GM19395 (cell line): ENCODE data around the gene ADAM12.
"Not testable (repeated sequence)": the region's sequence is repeated elsewhere in the genome, so short reads cannot be mapped to it uniquely, and the experiment has no call there.

Experiments used
- ATAC-seq: cut with Tn5 transposase; IDR thresholded peaks from one replicate; pipeline ENCODE4 v1.9.1; 2021; ENCODE audit warnings: mild to moderate bottlenecking, moderate library complexity; ENCODE audit not compliant: unreplicated experiment

The ADAM12 gene

GRCh38 chr10:125997586-125997985, 390.7 kb downstream of the ADAM12 start:
- no peak for ATAC-seq

DNA sequence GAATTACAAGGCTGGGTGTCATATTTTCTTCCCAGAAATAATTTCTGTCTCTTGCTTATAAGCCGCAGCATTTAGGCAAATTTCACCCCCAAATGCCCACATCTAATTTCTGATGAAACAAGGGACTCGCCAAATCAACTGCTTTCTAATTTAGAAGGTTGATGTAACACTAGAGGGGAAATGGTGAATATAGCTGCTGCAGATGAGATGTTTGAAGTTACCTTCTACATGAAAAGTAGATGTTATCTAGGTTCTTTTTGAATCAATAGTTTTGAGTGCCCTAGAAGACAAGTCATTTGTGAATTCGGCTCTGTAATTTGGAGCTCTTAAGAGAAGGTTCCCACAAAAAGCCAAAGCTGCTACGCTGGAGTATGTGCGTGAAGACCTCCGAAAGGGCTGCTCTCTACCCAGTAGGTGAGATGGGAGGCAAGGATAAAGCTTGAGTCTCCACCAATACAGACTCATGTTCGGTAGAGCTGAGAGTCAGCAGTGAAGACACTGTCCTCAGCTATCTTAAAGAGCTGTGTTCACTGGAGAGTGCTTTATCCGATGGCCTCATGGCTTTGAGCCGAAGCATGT, 392.5 kb downstream of the ADAM12 start:
- ATAC-seq, result no peak

GRCh38 chr10:125994601-125995000, 393.7 kb downstream of the ADAM12 start:
- no peak for ATAC-seq

- ATAC-seq, result no peak
These were observed 396.0 kb downstream of the ADAM12 start for GRCh38 chr10:125992254-125992653.

GRCh38 chr10:125991392-125991791, 396.9 kb downstream of the ADAM12 start:
- no peak for ATAC-seq

DNA sequence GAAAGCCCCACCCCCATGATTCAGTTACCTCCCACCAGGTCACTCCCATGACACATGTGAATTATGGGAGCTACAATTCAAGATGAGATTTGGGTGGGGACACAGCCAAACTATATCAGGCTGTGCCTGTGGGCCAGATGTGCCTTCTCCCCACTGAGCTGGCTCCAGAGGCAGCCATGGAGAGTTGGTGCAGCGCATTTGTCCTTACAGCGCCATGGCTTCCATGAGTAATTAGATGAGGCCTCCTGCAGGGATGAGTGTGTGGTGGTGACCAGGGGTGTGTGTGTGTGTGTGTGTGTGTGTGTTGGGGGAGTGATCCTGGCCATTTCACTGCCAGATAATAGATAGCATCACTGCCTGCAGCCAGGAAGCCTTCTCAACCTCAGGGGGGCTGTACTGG, 397.3 kb downstream of the ADAM12 start:
- no peak for ATAC-seq

GRCh38 chr10:125989791-125990190, 398.5 kb downstream of the ADAM12 start:
- ATAC-seq, result no peak

DNA sequence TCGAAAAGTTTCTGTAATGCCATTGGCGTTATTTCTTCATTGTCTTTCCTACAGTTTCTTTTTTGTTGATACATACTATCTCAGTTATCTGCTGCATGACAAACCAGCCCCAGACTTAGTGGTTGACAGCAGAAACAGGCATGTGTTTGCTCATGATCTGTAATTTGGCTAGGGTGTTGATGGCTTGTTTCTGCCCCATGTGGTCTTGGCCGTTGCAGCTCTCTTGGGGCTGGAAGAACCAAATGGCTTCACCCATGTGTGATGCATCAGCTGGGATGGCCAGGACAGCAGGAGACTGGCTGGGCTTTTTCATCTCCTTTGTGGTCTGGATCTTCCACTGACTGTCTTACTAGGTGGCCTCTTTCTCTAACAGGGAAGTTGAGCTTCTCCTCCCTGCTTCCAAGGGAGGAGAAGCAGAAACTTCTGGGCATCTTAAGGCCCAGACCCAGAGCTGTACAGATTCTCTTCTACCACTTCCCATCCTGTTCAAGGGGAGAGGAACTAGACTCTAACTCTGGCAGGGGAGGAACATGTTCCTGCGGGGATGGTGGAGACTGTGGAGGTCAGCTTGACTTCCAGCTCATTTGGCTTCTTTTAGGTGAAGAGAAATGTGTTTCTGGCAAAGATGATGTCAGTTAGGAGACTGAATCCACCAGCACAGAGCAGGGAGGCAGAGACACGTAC, 402.6 kb downstream of the ADAM12 start:
- no peak for ATAC-seq

DNA sequence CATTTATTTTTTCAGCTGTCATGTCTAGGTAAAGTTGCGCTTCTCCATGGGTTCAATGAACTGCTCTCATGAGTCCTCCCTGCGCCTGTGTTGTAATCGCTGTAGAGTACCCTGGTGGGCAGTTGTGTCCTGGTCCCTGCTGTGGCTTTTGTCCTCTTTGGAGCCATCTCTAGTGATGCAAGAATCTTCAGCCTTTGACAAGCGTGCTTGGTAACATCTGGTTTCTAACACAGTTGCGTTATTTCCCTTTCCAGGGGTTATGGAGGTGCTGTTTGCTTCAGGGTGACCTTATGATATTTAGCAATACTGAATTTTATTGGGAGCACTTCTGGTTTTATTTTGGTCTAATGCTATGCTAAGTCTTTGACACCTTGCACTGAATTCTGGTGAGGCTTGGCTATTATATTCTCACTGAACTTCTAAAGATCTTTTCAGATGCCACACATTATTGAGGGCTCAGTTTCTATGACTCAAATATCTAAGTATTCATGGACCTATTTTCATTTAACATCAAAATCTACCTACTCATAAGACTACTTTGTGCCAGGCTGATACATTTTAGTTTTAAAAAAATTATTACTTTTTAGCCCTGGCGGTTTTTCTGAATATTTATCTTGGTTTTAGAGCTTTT, 403.3 kb downstream of the ADAM12 start:
- no peak for ATAC-seq

- no peak for ATAC-seq
These were observed 403.9 kb downstream of the ADAM12 start for GRCh38 chr10:125984346-125984745.

DNA sequence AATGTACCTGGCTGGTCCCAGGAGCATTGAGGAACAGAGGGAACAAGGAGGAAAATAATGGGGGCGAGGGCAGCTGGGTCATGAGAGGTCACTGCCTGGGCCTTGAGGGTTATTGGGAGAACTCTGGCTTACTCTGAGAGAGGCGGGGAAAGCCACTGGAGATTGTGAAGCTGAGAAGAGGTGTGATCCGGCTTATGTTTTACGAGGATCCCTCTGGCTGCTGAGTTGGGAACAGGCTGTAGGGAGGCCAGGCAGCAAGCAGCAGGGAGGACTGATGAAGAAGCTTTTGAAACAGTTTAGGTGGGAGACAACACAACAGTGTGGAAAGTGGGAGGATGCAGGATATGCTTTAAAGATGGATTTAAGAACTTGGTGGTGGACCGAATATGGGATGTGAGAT, 404.6 kb downstream of the ADAM12 start:
- ATAC-seq, result no peak

DNA sequence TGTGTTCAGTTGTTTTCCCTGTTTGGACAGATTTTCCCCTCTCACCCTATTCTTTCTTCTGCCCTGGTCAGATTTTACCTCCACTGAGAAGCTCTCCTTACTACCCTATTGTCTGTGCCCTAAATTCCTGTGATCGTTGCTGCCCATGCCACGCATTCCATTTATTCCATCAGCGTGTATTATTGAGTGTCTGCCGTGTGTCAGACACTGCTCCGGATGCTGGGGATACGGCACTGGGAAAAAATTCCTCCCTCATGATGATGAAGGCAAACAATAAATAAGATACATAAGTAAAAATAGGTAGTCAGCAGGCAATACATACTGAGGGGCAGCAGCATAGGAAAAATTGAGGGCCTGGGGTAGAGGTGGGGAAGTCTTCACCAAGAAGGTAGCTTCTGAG, 405.1 kb downstream of the ADAM12 start:
- ATAC-seq, result no peak

DNA sequence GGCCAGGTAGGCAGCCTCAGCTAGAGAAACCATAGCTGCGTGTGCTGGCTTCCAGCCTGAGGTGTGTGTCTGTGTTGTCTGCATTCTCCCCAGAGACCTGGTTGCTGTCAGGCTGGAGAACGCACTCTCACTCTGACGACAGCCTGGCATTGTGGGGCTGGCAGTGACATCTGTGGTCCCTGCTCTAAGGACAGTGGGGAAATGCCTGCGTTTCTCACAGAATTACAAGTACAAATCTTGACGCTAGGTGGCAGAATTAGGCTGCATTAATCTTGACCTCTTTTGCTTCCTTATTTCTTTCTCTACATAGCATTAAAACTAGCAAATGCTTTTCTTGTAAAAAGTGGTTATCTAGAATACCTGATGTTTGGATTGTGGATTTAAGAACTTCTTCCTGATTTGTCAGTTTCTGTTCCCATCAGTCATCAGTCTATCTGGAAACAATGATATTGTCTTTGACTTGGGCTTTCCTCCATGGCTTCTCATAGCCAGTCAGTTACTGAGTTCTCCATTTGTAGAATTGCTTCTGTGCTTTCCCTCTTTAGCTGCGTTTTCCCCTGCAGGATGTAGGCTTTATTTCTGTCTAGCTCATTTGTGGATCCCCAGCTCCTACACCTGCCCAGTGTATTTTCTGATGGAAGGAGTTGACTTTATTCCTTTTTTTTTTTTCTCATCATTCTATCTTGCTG, 405.9 kb downstream of the ADAM12 start:
- ATAC-seq, result peak; percentile 88

DNA sequence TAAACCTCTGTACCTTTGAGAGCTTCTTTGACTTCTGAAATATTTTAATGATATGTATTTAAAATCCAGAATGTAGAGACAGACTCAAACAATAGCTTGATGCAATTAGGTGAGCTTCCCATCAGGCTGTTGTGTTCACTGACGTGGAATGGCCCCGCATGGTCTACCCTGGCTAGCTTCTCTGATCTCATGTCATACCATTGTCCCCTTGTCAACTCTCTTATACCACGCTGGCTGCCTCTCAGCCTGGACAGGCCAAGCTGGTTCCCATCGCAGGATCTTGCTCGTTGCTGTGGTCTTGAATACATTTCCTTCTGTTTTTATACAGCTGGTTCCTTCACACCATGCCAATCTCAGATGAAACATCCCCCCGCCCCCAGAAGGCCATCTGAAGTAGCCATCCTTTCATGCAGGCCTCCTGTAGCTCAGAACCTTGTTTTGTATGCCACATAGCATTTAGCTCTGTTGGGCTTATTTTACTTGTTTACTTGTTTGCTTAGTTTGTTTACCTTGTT, 407.7 kb downstream of the ADAM12 start:
- ATAC-seq, result no peak

GRCh38 chr10:125979976-125980375, 408.3 kb downstream of the ADAM12 start:
- ATAC-seq, result no peak

DNA sequence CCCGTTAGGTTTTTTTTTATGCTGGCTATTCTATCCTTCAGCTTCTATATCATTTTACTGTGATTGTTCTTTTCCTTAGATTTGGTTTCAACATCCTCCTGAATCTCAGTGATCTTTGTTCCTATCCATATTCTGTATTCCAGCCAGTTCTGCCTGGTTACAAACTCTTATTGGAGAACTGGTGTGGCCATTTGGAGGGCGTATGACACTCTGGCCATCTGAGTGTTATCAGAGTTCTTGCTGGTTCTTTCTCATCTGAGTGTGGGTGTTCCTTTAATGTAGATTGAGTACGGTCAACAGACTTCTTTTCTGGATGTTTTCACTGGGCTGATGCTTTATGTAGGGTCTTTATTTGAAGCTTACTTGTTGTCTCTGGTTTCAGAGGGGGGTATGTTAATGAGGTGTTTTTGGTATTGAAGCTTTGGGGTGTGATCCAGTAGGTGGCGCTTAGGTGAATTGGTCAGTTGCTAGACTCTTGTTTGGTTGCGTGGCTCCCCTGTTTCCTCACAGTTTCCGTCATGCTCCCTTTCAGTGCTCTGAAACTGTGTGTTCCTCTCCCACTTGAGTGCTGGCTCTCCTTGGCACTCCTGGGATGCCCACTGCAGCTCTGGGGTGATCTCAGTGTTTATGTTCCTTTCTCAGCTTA, 411.2 kb downstream of the ADAM12 start:
- ATAC-seq, result no peak

GRCh38 chr10:125970077-125970630, 418.1 kb downstream of the ADAM12 start:
- not testable (repeated sequence) for ATAC-seq

DNA sequence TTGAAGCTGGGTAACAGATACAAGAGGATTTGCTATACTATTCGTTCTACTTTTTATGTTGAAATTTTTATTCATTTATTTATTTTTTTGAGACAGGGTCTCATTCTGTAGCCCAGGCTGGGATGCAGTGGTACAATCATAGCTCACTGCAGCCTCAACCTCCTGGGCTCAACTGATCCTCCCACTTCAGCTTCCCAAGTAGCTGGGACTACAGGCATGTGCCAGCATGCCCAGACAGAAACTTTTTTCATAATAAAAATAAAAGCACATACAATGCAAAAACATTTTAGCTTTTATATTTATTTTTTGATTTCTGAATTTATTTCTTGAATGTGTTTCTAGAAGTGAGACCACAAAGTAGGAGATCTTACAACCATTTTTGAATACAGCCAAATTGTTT, 420.7 kb downstream of the ADAM12 start:
- ATAC-seq, result no peak

DNA sequence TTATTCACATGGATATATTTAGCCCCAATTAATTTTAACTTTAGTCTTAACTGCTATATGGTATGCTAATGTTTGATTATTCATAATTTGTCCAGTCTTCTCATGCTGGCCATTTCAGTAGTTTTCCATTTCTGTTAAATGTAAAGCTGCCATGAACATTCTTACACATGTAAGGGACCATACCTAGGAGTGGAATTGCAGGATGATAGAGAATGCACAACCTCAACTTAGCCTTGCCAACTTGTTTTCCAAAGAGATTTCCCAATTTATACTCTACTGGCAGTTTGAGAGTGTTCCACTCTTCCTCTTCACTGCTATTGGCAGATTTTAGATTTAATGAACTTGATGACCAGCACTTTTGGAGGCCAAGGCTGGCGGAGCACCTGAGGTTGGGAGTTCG, 423.7 kb downstream of the ADAM12 start:
- ATAC-seq, result no peak
